Liver (tissue), 3 donors: ENCODE measurements around the gene INSR.
"Not testable (repeated sequence)": the region's sequence is repeated elsewhere in the genome, so short reads cannot be mapped to it uniquely, and the experiment has no call there.

Experiments used
- CTCF ChIP-seq: fragments of 150-350 bp; IDR thresholded peaks from 2 replicates; pipeline ENCODE4 v1.5.1; 2017; ENCODE audit warnings: improper control_type of control experiment, low read depth, low read length; ENCODE audit not compliant: missing input control
- FOXA2 ChIP-seq: IDR thresholded peaks from 2 replicates; pipeline ENCODE4 v1.6.1; 2016; ENCODE audit warnings: antibody characterized with exemption
- GABPA ChIP-seq, 2 donors: IDR thresholded peaks in 1 of 2; conservative IDR thresholded peaks in 1 of 2; 2 replicates each; pipeline ENCODE4 v1.6.1; 2016; ENCODE audit warnings: antibody characterized with exemption in 2 of 2, mild to moderate bottlenecking in 1 of 2, moderate library complexity in 1 of 2
- HNF4A ChIP-seq, 2 donors: conservative IDR thresholded peaks; 2 replicates each; pipeline ENCODE4 v1.6.1; 2016; ENCODE audit warnings: antibody characterized with exemption in 2 of 2, mild to moderate bottlenecking in 2 of 2
- JUND ChIP-seq, 2 donors: IDR thresholded peaks; 2 replicates each; pipeline ENCODE4 v1.6.1; 2016; ENCODE audit warnings: antibody characterized with exemption in 2 of 2
- RAD21 ChIP-seq, 2 donors: IDR thresholded peaks; 2 replicates each; pipeline ENCODE4 v1.6.1; 2016; ENCODE audit warnings: antibody characterized with exemption in 2 of 2, mild to moderate bottlenecking in 2 of 2
- TAF1 ChIP-seq: conservative IDR thresholded peaks from 2 replicates; pipeline ENCODE4 v1.6.1; 2016; ENCODE audit warnings: antibody characterized with exemption, mild to moderate bottlenecking
- YY1 ChIP-seq: IDR thresholded peaks from 2 replicates; pipeline ENCODE4 v1.6.1; 2016; ENCODE audit warnings: antibody characterized with exemption, mild to moderate bottlenecking
- TF ChIP-seq, protein P1 (sequence below): IDR thresholded peaks from 2 replicates; pipeline ENCODE4 v1.6.1; 2016; ENCODE audit warnings: antibody characterized with exemption
- TF ChIP-seq, protein P2 (sequence below): IDR thresholded peaks from 2 replicates; pipeline ENCODE4 v1.6.1; 2016; ENCODE audit warnings: antibody characterized with exemption
- donor health status: healthy.
- donor health status: healthy.

DNA sequence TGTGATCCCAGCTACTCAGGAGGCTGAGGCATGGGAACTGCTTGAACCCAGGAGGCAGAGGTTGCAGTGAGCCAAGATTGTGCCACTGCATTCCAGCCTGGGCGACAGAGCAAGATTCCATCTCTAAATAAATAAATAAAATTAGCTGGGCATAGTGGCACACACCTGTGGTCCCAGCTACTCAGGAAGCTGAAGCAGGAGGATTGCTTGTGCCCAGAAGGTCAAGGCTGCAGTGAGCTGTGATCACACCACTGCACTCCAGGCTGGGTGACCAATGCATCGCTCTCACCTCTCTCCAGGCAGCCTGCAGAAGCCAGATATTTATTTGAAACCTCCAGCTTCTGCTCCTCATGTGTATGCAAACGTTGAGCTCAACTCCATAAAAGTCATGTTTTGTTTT is 85.2 kb downstream of the INSR start:
- TF ChIP-seq YY1; CTCF; HNF4A (conservative IDR thresholded peaks at IDR 0.05); JUND (IDR thresholded peaks at IDR 0.05); TAF1; RAD21 (IDR thresholded peaks at IDR 0.05); GABPA (IDR thresholded peaks at IDR 0.05 in 1 of 2, conservative IDR thresholded peaks at IDR 0.05 in 1 of 2); FOXA2: not testable (repeated sequence)
- TF ChIP-seq, protein P1, sequence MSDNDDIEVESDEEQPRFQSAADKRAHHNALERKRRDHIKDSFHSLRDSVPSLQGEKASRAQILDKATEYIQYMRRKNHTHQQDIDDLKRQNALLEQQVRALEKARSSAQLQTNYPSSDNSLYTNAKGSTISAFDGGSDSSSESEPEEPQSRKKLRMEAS, result not testable (repeated sequence)
- TF ChIP-seq, protein P2, sequence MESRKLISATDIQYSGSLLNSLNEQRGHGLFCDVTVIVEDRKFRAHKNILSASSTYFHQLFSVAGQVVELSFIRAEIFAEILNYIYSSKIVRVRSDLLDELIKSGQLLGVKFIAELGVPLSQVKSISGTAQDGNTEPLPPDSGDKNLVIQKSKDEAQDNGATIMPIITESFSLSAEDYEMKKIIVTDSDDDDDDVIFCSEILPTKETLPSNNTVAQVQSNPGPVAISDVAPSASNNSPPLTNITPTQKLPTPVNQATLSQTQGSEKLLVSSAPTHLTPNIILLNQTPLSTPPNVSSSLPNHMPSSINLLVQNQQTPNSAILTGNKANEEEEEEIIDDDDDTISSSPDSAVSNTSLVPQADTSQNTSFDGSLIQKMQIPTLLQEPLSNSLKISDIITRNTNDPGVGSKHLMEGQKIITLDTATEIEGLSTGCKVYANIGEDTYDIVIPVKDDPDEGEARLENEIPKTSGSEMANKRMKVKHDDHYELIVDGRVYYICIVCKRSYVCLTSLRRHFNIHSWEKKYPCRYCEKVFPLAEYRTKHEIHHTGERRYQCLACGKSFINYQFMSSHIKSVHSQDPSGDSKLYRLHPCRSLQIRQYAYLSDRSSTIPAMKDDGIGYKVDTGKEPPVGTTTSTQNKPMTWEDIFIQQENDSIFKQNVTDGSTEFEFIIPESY, result not testable (repeated sequence)
